Measurements from ENCODE around the gene TDRD10.
"Not testable (repeated sequence)": the region's sequence is repeated elsewhere in the genome, so short reads cannot be mapped to it uniquely, and the experiment has no call there.

The TDRD10 gene

GRCh38 chr1:154520333-154520732 lies 18.3 kb downstream of the TDRD10 start:
- DNase-seq = no peak

GRCh38 chr1:154521695-154522094 lies 19.7 kb downstream of the TDRD10 start:
- DNase-seq = no peak

GRCh38 chr1:154524881-154525280 lies 22.9 kb downstream of the TDRD10 start:
- DNase-seq = no peak

GRCh38 chr1:154527192-154527591 lies 25.2 kb downstream of the TDRD10 start:
- no peak for DNase-seq

- DNase-seq = no peak
These were observed 27.3 kb downstream of the TDRD10 start for GRCh38 chr1:154529308-154529707.

- not testable (repeated sequence) for DNase-seq
These were observed 29.9 kb downstream of the TDRD10 start for GRCh38 chr1:154531950-154532349.

GRCh38 chr1:154533952-154534844 lies 32.2 kb downstream of the TDRD10 start:
- peak in 1 of 2 experiments; percentile 40 for DNase-seq

GRCh38 chr1:154536570-154536969 lies 34.6 kb downstream of the TDRD10 start:
- DNase-seq = no peak

GRCh38 chr1:154539486-154540483 lies 37.8 kb downstream of the TDRD10 start:
- DNase-seq = no peak

- DNase-seq = no peak
These were observed 39.2 kb downstream of the TDRD10 start for GRCh38 chr1:154541231-154541630.

GRCh38 chr1:154546264-154547063 lies 44.4 kb downstream of the TDRD10 start:
- DNase-seq = peak; percentile 9 to 39

- no peak for DNase-seq
These were observed 45.2 kb downstream of the TDRD10 start for GRCh38 chr1:154547105-154547732.

- no peak for DNase-seq
These were observed 46.0 kb downstream of the TDRD10 start for GRCh38 chr1:154548028-154548427.

- no peak for DNase-seq
These were observed 47.3 kb downstream of the TDRD10 start for GRCh38 chr1:154549202-154549770.

GRCh38 chr1:154550070-154550469 lies 48.1 kb downstream of the TDRD10 start:
- DNase-seq = no peak

- DNase-seq = no peak
These were observed 48.6 kb downstream of the TDRD10 start for GRCh38 chr1:154550657-154551056.

GRCh38 chr1:154551474-154551873 lies 49.5 kb downstream of the TDRD10 start:
- DNase-seq = no peak

GRCh38 chr1:154552036-154552435 lies 50.0 kb downstream of the TDRD10 start:
- no peak for DNase-seq

- no peak for DNase-seq
These were observed 51.3 kb downstream of the TDRD10 start for GRCh38 chr1:154553056-154554030.

- DNase-seq = no peak
These were observed 54.4 kb downstream of the TDRD10 start for GRCh38 chr1:154556422-154556821.

All from SW 1271 (cell line).